Epidermal melanocyte (primary cell): ENCODE measurements around the gene GNG12.
A peak's percentile ranks its signal among the peaks of the same experiment; 100 is the strongest.
"Not testable (repeated sequence)": the region's sequence is repeated elsewhere in the genome, so short reads cannot be mapped to it uniquely, and the experiment has no call there.

Source experiments
- DNase-seq: peaks from one replicate; pipeline ENCODE4 v3.0.0; 2011; ENCODE audit warnings: low spot score; ENCODE audit not compliant: insufficient read length

The GNG12 gene

GRCh38 chr1:67735206-67735605 is 98.1 kb downstream of the GNG12 start:
- DNase-seq = no peak

- DNase-seq = no peak
Observed at GRCh38 chr1:67734323-67734690, 99.0 kb downstream of the GNG12 start.

DNA sequence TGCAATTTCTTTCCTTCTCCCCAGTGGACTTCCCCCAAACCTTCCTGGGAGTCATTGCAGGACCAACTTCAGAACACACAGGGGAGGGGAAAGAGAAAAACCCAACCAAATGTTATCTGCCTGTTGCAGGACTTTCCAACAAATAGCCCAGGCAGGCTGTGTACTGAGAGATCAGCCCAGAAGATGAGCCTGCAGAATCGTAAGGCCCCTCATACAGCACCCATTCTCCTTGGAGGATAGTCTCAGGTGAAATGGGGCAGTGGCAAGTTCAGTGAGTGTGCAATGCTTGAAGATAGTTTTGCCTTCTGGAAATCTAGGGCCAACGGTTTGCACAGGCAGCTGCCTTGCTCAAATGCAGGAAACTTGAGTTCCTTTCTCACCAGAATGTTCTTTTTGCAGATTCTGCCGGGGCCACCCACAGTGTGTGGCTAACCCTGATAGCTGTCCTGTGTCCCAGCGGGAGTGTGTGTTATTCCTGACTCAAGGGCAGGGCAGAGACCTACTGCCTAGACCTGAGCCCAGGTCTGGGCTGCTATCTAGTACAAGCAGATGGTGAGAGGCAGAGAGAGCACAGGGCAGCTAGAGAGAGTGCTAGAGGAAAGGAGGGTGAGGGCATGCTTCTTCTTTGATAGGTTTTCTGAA is 99.5 kb downstream of the GNG12 start:
- DNase-seq = no peak

- no peak for DNase-seq
Observed at GRCh38 chr1:67732750-67733151, 100.5 kb downstream of the GNG12 start.

DNA sequence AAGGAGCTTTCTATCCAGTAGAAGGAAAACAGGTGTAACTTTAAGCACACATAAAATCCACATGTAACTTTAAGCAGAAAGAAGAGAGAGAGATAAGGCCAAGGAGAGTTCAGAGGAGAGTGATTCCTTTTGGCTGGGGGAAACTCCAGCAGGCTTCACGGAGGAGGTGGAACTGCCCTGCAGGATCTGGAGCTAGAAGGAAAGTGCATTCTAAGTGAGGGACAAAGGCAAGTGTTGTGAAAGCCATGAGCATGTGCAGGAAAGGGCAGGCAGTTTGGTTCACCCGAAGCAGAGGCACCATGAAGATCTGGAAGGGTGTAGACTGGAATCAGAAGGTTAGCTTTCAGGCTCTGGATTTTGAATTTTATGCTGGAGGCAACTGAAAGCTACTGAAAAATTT is 101.9 kb downstream of the GNG12 start:
- no peak for DNase-seq

- not testable (repeated sequence) for DNase-seq
Observed at GRCh38 chr1:67730312-67730711, 103.0 kb downstream of the GNG12 start.

DNA sequence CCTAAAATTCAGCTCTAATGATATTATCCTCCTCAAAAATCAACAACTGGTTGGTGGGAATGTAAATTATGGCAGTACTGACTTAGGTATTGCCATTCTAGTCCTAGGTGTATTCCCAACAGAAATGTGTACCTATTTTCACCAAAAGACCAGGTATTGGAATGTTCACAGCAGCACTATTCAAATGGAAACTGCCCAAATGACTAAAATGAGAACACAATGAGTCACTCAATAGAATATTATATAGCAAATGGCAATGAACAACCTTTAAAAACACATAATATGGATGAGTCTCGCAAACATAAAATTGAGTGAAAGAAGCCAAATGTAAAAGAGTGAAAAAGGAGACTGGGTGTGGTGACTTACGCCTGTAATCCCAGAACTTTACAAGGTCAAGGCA is 103.4 kb downstream of the GNG12 start:
- DNase-seq = no peak

DNA sequence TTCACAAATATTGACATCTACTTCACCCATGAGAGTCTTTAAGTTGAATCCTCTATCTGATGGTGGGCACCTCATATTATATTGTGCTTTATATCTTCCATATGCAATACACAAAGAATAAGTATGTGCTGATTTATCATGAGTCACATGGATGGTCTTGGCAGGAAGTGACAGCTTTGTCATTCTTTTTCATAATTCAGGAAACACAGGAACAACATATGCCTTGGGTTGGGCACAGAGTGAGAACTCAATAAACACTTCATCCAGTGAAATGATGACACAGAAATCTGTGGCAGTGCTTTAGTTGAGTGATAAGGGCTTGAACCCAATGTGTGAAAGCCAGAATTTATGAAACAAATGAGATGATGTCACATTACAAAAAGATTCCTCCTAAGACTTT is 107.0 kb downstream of the GNG12 start:
- DNase-seq = no peak

- no peak for DNase-seq
Observed at GRCh38 chr1:67724928-67725560, 108.2 kb downstream of the GNG12 start.

DNA sequence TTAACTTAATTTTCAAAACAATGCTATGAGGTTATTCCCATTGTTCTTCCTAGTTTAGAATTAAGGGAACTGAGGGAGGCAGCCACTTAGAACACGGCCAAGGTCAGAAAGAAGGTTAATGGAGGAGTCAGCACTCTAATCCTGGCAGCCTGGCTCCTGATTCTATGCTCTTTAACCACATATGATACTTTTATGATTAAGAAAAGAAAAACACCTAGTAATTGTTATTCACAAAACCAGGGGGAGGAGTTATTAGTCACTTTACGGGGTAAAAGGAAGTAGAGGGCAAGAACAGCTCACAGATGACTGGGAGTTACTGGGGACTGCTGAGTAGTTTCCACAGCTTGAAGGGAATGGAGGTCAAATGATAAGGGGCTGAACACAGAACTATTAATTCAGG is 109.6 kb downstream of the GNG12 start:
- DNase-seq = no peak

GRCh38 chr1:67723126-67723525 is 110.1 kb downstream of the GNG12 start:
- DNase-seq = no peak

- DNase-seq = no peak
Observed at GRCh38 chr1:67722292-67722944, 110.8 kb downstream of the GNG12 start.

DNA sequence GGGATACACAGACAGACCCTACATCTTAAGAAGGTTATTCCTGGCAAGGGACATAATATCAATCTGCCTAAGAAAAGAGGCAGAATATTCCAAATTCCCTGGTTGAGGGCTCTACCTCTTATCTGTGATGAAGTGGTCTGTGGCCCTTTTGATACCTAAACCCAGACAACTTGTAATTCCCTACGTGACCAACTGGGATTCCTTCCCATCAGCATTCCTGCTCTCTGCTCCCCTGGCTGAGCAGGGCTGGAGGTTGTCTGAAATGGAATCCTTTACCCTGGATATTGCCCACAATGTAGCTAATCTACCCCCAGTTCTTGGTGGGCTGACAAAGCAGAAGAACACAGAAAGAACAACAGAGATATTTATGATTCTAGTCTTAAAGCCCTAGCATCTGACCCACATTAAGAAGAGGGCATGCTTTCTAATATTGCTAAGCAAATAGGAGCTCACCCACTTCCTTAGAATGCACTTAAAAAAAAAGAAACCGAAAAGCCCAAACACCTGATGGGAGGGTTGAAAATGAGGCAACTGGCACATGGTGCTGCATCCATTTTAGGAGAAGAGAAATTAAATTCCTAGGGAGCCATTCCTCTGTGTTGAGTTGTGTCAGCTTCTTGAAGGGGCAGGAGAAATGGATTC is 111.5 kb downstream of the GNG12 start:
- no peak for DNase-seq

DNA sequence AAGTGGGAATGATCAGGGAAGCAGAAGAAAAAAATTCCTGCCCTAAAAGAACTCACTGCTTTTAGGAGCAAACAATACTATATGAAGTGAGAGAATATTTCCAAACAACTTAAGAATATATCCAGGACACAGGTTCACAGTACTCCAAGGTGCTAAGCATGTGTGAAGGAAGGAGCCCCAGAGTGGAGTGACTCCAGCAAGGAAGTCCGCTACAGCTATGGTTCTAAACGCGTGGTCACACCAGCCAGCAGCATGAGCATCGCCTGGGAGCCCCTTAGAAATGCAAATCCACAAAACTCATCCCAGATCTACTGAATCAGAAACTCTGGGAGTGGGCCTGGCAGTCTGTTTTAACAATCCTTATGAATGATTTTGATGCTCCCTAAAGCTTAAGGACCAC is 112.2 kb downstream of the GNG12 start:
- DNase-seq = no peak

DNA sequence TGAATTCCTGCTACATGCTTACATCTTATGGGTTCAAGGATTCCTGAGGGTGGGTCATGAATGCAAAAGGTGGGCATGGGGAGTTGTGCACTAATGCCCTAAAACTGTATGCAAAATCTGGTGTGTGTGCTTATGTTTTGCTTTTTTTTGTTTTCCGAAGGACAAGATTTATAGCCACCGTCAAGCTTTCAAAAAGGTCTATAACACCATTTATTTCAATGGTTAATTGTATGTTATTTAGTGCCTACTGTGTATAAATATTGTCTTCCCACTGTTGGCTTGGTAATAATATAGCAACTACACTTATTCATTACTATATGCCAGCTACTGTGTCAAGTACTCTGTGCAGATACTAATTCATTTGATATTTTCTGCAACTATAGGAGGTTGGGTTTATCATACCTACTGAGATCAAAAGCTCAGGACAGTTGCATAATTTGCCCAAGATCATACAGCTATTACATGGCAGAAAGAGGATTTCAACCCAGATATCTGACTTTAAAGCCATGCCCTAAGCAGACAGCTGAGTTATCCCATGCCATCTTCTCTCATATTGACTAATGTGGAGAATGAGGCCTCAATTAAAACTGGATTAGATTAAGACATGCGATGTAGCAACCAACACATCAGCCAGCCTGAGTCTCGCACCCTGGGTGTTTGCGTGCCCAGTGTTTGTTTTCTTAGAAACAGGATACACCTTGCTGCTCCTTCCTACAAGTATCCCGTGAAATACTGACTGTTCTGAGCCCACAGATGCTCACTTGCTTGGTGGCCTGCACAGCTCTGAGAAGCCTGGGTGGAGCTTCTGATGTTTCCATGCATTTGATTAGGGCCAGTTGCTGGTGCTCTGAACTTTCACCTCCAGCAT is 113.7 kb downstream of the GNG12 start:
- no peak for DNase-seq

DNA sequence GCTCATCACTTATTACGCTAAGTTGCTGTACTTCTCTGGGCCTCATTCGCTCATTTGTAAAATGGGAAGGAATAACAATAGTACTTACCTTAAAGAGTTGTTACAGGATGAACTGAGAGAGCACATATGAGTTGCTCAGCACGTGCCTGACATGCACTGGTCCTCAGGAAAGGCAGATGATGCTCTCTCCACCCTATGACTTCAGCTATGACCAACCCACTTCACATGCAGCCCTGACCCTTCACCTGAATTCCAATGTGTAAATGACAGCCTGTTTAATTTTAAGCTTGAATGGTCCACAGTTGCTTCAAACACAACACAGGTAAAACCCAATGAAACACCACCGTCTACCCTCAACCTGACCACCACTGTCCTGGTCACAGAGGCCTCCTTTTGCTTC is 115.4 kb downstream of the GNG12 start:
- no peak for DNase-seq

- no peak for DNase-seq
Observed at GRCh38 chr1:67716800-67717199, 116.5 kb downstream of the GNG12 start.

- no peak for DNase-seq
Observed at GRCh38 chr1:67715819-67716218, 117.4 kb downstream of the GNG12 start.

- DNase-seq = peak; percentile 37
Observed at GRCh38 chr1:67713057-67713846, 120.0 kb downstream of the GNG12 start.

DNA sequence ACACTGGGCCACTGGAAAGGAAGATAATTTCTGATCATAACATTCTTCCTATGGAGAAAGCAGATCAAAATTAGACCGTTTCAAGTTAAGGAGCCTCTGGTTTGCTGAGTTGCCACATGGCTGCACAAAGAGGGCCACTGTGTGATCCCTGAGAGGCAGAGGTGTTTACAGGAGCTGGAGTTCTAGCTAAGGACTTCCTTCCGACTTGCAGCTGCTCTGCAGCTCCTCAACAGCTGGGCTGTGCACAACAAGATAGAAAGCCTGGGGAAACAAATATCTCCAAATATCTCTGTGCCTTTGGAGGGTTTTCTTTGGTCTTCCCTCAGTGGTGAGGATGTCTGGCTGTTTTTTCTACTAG is 121.4 kb downstream of the GNG12 start:
- no peak for DNase-seq
